Muscle layer of duodenum (tissue), 2 donors: ENCODE data around the gene SBF2.
"Not testable (repeated sequence)": the region's sequence is repeated elsewhere in the genome, so short reads cannot be mapped to it uniquely, and the experiment has no call there.

ENCODE experiments used
- H3K27ac ChIP-seq: one replicate; pipeline ENCODE4 v1.7.0; 2013; ENCODE audit warnings: mild to moderate bottlenecking, low read length
- H3K27me3 ChIP-seq: one replicate; pipeline ENCODE4 v1.7.0; 2013; ENCODE audit warnings: low read depth, mild to moderate bottlenecking, control low read depth, low read length
- H3K36me3 ChIP-seq, 2 donors: one replicate each; pipeline ENCODE4 v1.7.0; 2013; ENCODE audit warnings: low read length in 2 of 2, control low read depth in 1 of 2, mild to moderate bottlenecking in 1 of 2; ENCODE audit not compliant: insufficient read depth in 2 of 2, control insufficient read depth in 1 of 2
- H3K4me1 ChIP-seq, 2 donors: one replicate each; pipeline ENCODE4 v1.7.0; 2013; ENCODE audit warnings: low read length in 2 of 2, mild to moderate bottlenecking in 2 of 2, control low read depth in 1 of 2, moderate library complexity in 1 of 2; ENCODE audit not compliant: insufficient read depth in 2 of 2, control insufficient read depth in 1 of 2
- H3K4me3 ChIP-seq, 2 donors: one replicate each; pipeline ENCODE4 v1.7.0; 2013; ENCODE audit warnings: low read length in 2 of 2, low read depth in 1 of 2, mild to moderate bottlenecking in 1 of 2
- H3K9me3 ChIP-seq, 2 donors: one replicate each; pipeline ENCODE4 v1.7.0; 2013; ENCODE audit warnings: low read length in 2 of 2, control low read depth in 1 of 2, mild to moderate bottlenecking in 1 of 2; ENCODE audit not compliant: control insufficient read depth in 1 of 2
- donor health status: healthy.

SBF2 gene

DNA sequence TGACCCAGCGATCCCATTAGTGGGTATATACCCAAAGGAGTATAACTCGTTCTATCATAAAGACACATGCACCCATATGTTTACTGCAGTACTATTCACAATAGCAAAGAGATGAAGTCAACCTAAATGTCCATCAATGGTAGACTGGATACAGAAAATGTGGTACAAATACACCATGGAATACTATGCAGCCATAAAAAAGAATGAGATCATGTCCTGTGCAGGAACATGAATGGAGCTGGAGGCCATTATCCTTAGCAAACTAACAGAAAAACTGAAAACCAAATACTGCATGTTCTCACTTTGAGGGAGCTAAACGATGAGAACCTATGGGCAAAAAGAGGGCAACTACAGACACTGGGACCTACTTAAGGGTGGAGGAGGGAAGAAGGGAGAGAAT, 146.8 kb downstream of the SBF2 start:
- Histone ChIP-seq H3K36me3 (no peaks in the 10 kb centered on the region), H3K27me3 (no peaks in the 10 kb centered on the region), H3K27ac (no peak overlapping the region), H3K4me3 (no peak overlapping the region), H3K9me3 (peaks cover 0 to 3% of the 10 kb centered on the region in 2 donors), H3K4me1 (no peaks in the 10 kb centered on the region)

- Histone ChIP-seq H3K4me3 (no peak overlapping the region), H3K27me3 (no peaks in the 10 kb centered on the region), H3K36me3 (no peaks in the 10 kb centered on the region), H3K9me3 (peaks cover 0 to 3% of the 10 kb centered on the region in 2 donors), H3K27ac (no peak overlapping the region), H3K4me1 (peaks cover 0 to 3% of the 10 kb centered on the region in 2 donors)
Measured at GRCh38 chr11:10144954-10145353, 149.1 kb downstream of the SBF2 start.

GRCh38 chr11:10139656-10140055, 154.4 kb downstream of the SBF2 start:
- peaks cover 0 to 3% of the 10 kb centered on the region in 2 donors for H3K4me1 ChIP-seq
- no peaks in the 10 kb centered on the region for H3K9me3 ChIP-seq
- H3K36me3 ChIP-seq, result no peaks in the 10 kb centered on the region
- H3K27me3 ChIP-seq, result no peaks in the 10 kb centered on the region
- no peak overlapping the region for H3K27ac ChIP-seq
- H3K4me3 ChIP-seq, result no peak overlapping the region

DNA sequence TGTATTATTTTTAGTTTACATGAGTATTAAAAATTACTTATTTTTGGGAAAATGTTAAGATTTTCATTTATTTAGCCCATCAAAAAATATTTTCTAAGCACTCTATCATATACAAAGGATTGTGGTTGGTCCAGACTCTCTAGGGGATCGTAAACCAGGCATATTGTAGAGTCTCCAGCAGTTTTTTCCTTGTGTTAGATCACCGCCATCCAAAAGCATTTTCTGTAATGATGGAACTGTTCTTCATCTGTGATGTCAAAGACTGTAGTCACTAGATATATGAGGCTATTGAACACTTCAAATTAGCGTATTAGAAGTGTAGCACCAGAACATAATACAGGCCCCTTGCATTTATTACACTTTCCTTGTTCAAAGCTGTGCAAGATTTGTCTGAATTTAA, 154.9 kb downstream of the SBF2 start:
- Histone ChIP-seq H3K9me3 (no peaks in the 10 kb centered on the region), H3K4me3 (no peak overlapping the region), H3K4me1 (peaks cover 0 to 3% of the 10 kb centered on the region in 2 donors), H3K27me3 (no peaks in the 10 kb centered on the region), H3K36me3 (no peaks in the 10 kb centered on the region), H3K27ac (no peak overlapping the region)

DNA sequence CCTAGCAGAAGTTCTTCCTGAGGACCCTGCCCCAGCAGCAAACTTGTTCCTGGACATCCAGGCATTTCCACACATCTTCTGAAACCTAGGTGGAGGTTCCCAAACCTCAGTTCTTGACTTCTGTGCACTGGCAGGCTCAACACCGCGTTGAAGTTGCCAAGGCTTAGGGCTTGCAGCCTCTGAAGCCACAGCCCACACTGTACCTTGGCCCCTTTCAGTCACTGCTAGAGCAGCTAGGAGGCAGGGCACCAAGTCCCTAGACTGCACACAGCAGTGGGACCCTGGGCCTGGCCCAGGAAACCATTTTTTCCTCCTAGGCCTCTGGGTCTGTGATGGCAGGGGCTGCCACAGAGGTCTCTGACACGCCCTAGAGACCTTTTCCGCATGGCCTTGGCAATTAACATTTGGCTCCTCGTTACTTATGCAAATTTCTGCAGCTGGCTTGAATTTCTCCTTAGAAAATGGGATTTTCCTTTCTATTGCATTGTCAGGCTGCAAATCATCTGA, 159.0 kb downstream of the SBF2 start:
- peaks cover 0 to under 1% of the 10 kb centered on the region in 2 donors for H3K4me1 ChIP-seq

DNA sequence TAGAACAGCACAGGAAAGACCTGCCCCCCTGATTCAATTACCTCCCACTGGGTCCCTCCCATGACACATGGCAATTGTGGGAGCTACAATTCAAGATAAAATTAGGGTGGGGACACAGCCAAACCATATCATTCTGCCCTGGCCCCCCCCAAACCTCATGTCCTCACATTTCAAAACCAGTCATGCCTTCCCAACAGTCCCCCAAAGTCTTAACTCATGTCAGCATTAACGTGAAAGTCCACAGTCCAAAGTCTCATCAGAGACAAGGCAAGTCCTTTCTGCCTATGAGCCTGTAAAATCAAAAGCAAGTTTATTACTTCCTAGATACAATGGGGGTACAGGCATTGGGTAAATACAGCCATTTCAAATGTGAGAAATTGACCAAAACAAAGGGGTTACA, 159.8 kb downstream of the SBF2 start:
- not testable (repeated sequence) for H3K36me3 ChIP-seq, H3K27me3 ChIP-seq, H3K9me3 ChIP-seq, H3K27ac ChIP-seq, H3K4me3 ChIP-seq, H3K4me1 ChIP-seq

More for the DNA sequence above, 159.0 kb downstream of the SBF2 start:
- Histone ChIP-seq H3K9me3 (no peaks in the 10 kb centered on the region), H3K36me3 (no peaks in the 10 kb centered on the region), H3K4me3 (no peak overlapping the region), H3K27ac (no peak overlapping the region), H3K27me3 (no peaks in the 10 kb centered on the region)

GRCh38 chr11:10133251-10133650, 160.8 kb downstream of the SBF2 start:
- not testable (repeated sequence) for H3K9me3 ChIP-seq, H3K4me1 ChIP-seq, H3K36me3 ChIP-seq, H3K27ac ChIP-seq, H3K4me3 ChIP-seq, H3K27me3 ChIP-seq

GRCh38 chr11:10130875-10131274, 163.1 kb downstream of the SBF2 start:
- no peaks in the 10 kb centered on the region for H3K9me3 ChIP-seq
- no peak overlapping the region for H3K4me3 ChIP-seq
- no peak overlapping the region for H3K27ac ChIP-seq
- H3K27me3 ChIP-seq, result no peaks in the 10 kb centered on the region
- no peaks in the 10 kb centered on the region for H3K36me3 ChIP-seq
- no peaks in the 10 kb centered on the region for H3K4me1 ChIP-seq

DNA sequence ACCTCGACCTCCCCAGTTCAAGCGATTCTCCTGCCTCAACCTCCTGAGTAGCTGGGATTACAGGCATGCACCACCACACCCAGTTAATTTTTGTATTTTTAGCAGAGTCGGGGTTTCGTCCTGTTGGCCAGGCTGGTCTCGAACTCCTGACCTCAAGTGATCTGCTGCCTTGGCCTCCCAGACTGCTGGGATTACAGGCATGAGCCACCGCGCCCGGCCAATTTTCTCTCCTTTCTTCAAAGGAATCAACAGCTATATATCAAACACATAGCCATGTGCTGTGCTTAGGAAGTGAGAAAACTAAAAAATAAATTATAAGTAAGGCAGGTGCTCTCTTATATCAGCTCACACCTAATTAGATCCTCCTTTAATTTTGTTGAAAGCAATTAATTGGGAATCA, 164.8 kb downstream of the SBF2 start:
- H3K4me1 ChIP-seq, result not testable (repeated sequence)

DNA sequence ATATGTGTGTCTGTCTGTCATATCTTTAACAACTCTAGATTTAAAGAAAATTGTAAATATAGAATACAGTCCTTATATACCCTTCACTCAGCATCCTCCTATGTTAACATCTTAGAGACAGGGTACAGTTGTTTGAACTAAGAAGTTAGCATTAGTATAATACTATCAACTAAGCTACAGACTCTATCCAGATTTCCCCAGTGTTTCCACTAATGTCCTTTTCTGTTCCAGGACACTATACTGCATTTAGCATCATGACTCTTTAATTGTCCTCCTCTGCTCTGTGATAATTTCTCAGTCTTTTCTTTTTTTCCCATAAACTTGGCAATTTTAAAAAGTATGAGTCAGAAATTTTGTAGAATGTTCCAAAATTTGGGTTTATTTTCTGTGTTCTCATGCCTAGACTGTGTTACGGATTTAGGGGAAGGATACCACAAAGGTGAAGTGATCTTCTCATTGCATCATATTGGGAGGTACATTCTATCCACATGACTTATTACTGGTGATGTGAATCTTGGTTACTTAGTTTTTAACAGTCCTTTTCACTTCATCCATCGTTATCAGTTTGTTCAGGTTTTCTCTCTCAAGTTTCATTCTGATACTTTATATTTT, 168.4 kb downstream of the SBF2 start:
- no peaks in the 10 kb centered on the region for H3K27me3 ChIP-seq
- H3K4me1 ChIP-seq, result no peaks in the 10 kb centered on the region
- no peaks in the 10 kb centered on the region for H3K36me3 ChIP-seq
- no peak overlapping the region for H3K4me3 ChIP-seq
- no peaks in the 10 kb centered on the region for H3K9me3 ChIP-seq
- no peak overlapping the region for H3K27ac ChIP-seq

More for the DNA sequence above, 164.8 kb downstream of the SBF2 start:
- not testable (repeated sequence) for H3K27ac ChIP-seq, H3K9me3 ChIP-seq, H3K27me3 ChIP-seq, H3K4me3 ChIP-seq, H3K36me3 ChIP-seq

DNA sequence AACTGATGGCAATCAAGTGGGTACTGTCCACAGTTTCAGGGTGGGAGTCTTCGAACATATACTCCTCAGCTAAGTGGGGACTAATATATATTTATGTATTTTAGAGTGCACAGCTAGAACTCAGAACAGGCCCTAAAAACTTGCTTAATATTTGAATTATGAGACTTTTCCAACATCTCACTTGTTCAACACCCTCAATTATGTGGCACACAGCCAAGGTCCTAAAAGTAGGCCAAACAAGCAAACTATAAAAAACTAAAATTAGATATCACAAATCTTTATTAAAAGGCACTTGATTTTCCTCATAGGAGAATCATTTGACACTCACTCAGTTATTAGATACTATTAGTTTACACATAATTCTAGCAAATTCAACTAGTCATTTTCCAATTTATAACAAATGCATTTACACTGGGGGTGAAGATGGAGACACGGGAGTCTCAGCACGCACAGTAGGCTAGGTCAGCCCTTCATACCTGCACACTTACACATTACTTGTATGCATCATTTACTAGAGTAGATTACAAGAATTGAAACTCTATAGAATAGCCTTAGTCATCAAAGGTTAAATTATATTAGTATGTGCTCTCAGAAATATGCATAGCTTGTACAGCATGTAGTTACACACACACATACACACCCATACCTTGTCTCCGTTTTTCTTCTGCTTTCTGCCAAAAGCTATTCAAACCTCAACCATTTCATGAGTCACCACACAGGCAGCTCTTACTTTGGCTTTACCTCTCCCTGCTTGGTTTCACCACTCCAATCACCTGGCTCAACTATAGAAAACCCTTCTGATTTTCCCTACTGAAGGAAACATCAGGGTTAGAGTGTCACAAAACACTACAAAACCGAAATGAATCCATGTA, 171.5 kb downstream of the SBF2 start:
- Histone ChIP-seq H3K27me3 (no peaks in the 10 kb centered on the region), H3K4me1 (no peaks in the 10 kb centered on the region), H3K27ac (no peak overlapping the region), H3K9me3 (no peaks in the 10 kb centered on the region), H3K4me3 (no peak overlapping the region), H3K36me3 (no peaks in the 10 kb centered on the region)
